HG02852 (cell line): Measurements from ENCODE around the gene APOB.
A peak's percentile ranks its signal among the peaks of the same experiment; 100 is the strongest.

ENCODE experiments used
- ATAC-seq: cut with Tn5 transposase; IDR thresholded peaks from one replicate; pipeline ENCODE4 v1.9.1; 2021; ENCODE audit warnings: mild to moderate bottlenecking, moderate library complexity; ENCODE audit not compliant: unreplicated experiment

Gene APOB

DNA sequence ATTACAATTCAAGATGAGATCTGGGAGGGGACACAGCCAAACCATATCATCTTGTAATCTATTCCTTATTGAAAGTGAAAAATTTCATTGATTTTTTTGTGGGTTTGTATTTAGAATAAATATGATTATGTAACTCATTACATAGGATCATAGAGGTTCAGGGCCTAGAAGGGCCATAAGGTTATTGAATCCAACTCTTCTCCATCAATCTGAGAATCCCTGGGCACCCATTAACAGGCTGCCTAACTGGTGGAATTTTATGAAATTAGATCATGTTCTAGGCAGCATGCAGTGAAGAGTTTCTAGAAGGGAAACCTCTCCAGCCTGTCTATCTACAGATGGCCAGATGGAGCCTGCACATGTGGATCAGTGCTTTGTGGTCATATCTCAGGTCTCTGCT is 6.3 kb upstream of the APOB start:
- ATAC-seq: no peak

DNA sequence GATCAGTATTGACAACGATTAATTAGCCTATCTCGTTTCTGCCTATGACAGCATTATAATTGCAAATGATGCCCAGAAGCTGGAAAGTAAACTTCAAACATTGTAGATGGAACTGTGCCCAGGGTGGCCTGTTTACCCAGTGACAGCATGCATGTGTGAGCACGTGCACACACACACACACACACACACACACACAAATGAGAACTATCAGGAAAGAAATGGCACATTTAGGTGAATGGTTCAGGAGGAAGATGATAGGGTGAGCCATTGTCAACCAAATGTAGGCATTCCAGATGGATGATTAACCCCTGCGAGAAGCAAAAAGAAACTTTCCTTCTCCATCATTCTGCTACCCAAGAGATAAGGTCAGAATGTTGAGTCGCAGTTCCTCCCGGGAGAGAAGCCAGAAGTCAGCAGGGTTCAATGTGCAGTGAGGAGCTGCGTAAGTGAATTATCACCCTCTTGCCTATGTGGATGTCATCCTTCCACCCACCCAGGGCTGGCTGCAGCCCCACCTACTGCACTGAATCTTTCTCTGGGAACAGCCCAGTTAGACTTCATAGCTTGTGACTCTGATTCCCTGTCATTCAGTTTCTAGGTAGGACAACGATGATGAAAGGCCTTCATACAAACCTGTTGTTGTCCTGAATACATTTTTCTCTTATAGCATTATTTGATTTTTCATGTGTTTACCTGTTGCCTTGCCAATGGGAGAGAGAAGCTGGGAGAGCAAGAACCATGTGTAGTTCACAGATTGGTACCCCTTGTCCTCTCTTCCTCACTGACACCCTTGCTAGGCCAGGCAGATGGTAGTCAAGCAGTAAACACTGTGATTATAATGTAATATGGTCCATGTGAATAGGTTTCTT is 3.5 kb upstream of the APOB start:
- no peak for ATAC-seq

DNA sequence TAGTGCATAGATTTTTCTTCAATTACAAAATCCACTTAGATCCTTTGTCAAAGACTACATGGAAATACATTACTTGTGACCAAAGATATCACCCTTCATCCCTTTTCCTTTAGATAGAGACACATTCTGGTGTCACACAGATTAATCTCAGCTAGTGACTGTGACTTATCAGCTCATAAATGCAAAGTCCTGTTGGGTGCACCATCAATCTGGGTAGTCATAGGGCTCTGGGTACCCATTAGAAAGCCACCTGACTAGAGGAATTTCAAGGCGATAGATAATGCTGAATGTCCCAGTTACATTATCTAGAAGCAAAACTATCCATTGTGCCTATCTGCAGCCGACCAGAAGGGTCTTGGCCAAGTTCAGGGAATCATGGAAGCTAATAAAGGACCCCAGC is 2.6 kb upstream of the APOB start:
- ATAC-seq: no peak

DNA sequence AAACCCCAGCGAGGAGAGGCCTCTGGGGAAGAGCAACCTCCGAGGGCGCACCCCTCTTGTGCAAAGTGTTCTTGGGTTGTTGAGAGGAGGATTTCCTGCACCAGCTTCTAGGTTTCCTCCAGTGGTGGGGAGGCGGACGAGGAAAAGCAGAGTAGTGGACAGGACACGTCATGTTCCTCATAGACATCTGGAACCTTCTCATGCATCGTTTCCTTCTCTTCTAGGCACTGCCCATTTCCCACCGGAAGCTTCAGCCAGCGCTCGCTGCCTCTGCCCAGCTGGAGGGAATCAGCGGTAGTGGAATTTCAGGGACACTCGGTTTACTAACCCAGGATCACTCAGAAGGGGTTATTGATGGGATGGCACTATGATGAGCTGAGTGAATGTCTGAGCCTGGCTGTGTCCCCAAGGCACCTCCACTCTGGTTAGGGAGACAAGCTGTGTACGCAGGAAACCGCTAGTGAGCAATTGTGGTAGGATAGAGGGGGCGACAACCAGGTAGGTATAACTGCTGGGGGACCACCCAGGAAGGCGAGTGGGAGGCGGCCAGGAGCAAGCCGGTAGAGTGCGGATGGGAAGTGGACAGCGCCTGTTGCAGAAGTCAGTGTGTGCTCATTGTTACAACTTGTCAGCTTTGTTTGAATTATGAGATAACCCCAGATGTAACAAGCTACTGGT is 960 bp upstream of the APOB start:
- ATAC-seq: no peak

DNA sequence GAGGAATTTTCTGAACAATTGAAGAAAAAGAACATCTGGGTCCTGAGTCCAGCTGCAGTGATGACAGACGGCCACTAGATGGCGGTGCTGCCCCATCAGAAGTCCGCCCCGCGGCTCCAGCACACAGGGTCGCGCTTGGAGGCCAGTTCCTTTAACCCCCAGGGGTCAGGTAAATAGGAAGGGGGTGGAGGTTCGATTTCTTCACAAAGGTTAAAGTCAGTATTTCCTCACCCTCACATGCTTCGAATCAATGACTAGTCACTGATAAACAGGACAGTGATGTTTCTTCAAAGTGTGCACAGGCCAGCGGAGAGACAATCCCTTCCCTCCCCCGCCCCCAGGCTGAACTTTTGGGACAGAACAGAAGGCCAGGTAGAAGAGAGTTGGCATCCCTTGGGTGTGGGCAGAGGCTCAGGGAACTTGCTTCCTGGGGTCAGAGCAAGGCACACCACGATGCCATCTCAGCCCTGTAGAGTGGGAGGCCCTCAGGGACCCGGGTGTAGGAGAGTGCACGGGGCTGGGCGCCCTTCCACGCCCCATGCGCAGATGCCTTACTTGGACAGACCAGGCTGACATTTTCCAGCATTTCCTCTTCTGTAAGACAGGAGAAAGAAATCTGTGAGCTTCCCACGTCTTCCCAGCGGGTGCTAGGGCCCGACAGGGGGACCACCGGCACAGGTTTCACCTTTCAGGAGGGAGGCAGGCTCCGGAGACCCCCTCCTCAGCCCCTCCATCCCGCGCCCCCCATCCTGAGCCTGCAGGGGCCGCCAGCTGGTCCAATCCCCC is 722 bp downstream of the APOB start:
- peak; percentile 82 for ATAC-seq

DNA sequence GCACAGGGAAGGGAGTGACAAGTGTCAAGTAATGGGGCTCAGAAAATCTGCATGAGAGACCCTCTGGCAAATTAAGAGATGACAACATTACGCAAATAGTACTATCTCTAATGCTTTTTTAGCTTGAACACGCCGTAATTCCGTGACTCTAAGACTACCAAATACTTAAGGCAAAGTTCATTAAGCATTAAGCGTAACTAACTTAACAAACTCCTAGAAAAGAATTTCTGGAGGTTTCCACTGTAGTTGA is 1.2 kb downstream of the APOB start:
- ATAC-seq: no peak

DNA sequence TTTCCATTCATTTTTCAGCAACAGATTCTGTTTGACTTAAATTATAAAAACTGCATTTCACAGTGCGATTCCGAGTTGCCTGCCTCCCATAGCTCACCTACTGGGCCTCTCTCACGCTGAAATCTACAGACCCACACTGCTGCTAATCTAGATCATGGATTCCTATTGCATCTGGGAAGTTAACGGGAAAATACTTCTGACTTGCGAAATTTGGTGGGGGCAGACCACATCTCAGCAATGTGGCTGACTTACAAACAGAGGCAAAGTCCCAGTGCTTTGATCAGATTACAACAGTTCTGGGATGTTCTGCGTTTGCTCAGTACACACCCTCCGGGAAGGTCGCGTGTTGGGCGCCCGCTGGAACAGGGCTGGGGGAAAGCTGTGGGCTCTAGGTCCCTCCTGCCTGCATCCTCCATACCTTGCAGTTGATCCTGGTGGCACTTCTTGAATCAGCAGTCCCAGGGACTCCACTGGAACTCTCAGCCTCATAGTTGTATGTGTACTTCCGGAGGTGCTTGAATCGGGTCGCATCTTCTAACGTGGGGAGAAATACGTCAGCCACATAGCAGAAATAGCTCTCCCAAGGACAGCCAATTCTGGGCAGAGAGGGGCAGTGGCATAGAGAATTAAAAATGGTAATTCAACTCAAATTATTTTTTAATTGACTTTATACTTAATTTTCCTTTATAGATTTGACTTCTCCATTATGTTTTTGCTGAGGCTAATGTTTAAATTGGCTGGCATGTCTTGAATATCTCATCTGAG is 1.7 kb downstream of the APOB start:
- no peak for ATAC-seq

DNA sequence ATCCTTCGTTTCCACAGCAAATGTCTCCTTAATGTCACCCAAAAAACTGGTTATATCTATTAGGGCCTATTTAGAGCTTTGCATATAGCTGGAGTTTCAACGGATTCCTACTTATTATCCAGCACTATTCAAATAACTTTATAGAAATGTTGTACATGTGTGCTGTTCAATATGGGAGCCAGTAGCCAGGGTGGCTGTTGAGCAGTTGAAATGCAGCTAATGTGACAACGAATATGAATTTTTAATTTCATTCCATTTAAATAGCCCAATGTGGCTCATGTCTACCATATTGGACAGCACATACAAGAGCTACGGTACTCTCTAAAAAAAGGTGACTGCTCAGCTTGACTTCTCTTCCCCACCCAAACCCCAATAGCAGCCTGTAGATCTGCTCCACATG is 2.4 kb downstream of the APOB start:
- no peak for ATAC-seq

DNA sequence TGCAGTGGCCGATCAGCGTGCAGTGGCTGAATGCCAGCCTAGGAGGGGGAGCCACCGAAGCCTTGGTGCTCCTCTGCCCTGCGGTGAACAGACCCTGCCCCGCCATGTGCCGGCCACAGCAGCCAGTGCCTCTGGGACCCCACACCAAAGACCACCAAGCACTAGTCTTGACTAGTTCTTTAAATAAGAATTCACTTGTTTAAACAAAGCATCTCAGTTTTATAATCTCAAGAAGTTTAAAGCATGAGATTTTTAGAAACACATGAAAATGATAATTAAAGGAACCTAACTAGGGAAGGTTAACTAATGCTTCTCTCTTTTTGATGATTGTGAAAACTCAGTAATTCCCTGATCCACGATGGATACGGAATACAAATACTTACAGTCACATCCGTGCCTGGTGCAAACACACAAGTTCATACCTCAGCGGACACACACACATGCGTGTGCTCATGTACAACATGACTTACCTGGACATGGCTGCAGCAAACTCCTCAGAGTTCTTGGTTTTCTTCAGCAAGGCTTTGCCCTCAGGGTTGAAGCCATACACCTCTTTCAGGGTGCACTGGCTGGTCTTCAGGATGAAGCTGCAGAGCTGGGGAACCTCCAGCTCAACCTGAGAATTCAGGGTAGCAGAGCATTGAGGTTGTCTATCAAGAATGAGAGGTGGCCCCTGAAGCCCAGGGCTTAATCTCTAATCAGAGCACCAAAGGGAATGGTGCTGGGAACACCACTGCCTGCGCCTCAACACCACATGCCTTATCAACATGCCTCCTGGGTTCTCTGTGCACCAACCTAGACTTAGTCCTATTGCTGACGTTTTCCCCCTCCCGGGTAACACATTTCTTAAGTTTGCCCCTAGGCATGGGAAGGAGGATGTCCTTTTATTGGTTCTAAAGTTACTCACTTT is 3.1 kb downstream of the APOB start:
- ATAC-seq: no peak

DNA sequence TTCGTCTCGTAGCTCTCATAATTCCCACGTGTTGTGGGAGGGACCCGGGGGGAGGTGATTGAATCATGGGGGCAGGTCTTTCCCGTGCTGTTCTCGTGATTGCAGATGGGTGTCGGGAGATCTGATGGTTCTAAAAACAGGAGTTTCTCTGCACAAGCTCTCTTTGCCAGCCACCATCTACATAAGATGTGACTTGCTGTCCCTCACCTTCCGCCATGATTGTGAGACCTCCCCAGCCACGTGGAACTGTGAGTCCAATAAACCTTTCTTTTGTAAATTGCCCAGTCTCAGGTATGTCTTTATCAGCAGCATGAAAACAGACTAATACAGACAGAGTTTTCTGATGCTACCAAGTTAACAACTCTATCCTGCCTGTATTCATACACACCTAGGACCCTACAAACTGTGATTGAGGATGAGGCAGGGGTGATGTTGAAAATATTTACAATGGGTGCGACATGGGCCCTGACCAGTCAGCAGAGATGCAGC is 3.9 kb downstream of the APOB start:
- ATAC-seq: no peak

DNA sequence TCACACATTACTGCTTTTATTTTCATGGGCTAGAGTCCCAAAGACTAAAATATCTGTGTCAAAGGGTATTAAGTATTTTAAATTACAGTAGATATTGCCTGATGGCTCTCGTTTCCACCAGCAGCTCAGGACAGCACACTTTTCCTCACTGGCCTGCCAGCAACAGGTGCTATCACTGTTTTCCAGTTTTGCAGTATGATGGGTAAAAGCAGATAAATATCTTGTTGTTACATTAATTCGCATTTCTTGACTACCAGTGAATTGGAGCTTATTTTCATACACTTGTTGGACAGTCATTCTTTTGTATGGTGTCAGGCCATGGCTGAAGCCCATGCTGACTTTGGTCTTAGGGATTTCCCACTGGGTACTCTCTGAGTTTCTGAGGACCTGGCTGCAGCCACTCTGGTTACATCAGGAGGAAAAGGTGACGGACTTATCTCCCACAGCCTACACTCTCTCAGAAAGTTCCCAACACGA is 4.8 kb downstream of the APOB start:
- ATAC-seq: no peak

DNA sequence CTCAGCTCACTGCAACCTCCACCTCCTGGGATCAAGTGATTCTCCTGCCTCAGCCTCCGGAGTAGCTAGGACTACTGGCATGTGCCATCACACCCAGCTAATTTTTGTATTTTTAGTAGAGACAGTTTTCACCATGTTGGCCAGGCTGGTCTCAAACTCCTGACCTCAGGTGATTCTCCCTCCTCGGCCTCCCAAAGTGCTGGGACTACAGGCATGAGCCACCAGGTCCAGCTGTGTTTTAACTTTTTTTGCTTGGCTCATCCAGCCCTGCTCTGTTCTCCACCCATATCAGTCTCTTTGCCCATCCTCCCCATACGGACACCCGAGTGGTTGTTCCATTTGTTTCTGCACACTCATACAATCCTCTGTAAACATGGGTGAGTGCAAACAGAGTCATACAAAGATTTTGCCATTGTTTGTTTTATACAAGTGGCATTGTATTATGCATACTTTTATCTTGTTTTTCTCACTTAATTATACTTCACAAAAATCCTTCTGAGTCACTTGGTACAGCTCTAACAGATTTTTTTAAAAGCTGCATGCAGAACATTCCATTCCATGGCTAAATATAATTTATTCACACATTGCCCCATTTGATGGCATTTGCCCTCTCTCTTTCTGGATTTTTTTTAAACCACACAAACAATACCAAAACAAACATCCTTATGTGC is 5.3 kb downstream of the APOB start:
- no peak for ATAC-seq

DNA sequence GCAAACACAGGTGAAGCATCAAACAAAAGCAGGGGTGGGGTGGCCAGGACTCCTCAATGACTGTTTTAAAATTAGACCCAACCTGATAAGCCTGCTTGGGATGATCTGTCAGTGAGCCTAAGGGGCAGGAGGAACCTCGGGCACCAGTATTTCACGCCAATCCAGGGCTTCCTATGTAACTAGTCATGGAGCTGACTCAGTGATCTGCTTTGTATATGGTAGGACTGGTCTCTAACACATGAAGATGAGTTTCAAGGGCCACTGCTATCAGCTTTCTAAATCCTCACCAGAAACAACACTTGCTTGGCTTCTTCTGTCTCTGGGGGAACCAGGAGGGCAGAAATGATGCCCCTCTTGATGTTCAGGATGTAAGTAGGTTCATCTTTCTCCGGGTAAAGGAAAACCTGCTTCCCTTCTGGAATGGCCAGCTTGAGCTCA is 6.2 kb downstream of the APOB start:
- no peak for ATAC-seq

DNA sequence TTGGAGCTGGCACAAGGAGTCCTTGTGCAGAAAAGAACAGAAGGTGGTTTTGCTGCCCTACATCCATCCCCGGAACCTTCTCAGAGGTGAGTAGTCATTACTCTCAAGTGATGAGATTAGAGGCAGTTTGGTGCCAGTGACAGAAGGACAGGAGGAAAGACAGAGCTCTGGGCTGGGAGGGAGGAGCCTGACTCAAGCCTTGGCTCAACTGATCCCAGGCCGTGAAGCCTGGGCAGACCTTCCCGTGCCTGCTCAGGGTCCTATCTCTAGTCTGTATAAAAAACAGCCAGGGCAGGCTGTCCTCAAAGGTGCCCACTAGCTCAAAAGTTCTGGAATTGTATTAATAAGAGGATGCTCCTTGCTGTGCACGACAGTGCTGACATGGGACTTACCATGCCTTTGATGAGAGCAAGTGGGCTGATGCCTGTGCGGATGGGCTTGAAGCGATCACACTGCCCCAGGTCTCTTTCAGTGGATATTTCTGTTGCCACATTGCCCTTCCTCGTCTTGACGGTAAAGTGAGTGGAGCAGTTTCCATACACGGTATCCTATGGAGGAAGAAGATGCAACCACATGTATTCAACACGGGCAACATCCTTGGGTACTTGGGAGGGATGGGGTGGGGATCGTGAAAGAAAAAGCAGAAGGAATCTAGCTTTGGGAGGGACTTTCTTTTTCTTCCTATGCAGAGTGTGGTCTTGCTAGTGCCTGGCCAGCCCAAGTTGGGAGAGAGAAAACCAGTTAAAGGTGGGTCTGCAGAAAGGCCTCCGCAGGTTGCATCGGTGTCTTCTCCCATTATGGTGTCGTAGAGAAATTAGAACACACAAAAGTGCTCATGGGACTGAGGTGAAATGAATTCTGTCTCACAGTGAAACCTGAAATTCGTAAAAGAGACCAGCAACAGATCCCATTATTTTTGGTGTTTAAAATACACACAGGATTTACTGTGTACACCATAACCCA is 6.9 kb downstream of the APOB start:
- ATAC-seq: no peak

DNA sequence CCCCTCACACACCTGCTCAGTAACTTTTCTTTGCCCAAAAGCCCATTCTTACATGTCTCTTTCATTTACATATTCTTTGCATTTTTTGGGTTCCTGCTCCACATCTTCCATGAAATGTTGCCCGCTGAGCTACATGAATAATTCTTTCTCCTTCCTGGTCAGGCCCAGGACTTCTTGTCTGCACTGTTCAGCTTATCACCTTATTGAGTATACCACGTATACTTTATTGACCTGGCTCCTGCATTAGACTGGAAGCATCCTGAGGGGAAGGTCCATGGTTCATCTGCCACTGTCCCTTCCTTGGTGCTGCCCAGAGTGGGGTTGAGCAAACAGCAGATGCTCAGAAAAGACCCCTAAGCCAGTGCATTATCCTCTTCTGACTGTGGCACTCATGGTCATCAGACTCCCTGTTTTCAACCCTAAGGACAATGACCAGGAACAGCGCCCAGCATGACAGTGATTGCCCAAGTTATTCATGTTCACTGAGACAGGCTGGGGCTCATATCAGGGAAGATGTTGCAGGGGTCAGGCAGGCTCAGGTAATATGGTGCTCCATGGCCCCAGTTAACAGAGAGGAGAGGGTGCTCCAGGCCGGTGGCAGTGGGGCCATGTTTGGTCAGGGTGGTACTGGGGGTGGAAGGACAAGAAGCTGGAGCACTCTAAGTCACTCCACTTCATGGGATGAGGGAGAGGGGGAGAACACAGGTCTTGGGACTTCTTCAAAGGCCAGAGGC is 7.7 kb downstream of the APOB start:
- no peak for ATAC-seq

DNA sequence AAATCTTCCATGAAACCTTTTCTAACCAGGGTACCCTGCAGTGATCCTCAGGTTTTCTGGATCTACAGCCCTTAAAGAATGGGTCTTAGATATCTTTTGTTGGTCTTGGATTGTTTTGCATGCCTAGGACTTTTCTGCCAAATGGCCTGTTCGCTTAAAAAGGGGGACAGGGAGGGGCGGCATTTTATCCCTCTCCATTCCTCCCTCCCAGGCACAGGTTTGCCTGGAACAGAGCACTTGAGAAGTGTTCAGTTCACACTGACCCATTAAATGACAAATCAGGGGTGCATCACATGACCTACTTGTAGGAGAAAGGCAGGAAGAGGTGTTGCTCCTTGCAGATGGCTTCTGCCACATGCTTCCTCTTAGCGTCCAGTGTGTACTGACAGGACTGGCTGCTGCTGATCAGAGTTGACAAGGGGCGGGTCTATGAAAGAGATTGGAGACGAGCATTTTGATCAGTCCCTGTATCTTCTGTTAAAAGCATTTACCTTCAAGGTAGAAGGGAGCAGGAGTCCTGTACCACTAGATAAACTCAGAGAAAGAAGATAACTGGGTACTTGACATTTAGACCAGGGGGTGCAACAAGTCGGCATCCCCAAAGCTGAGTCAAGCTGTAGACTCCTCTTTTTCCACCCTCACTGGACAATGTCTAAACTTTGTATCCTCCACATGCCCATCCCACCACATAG is 8.4 kb downstream of the APOB start:
- ATAC-seq: no peak

DNA sequence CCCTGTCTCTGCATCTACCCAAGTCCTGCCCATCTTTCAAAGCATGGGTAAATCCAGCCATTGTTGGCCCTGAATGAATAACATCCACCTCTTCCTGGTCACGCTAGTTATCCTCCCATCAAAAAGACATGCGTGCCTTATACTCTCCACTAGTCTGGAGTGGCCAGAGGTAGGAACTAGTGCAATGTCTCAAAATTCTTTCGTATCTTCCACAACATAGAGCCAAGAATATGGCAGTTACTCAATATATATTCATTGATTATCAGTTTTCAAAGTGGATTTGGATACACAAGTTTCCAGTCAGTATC is 8.9 kb downstream of the APOB start:
- no peak for ATAC-seq
